ENCODE measurements around the gene CYP17A1.
"Not testable (repeated sequence)": the region's sequence is repeated elsewhere in the genome, so short reads cannot be mapped to it uniquely, and the experiment has no call there.

The CYP17A1 gene

DNA sequence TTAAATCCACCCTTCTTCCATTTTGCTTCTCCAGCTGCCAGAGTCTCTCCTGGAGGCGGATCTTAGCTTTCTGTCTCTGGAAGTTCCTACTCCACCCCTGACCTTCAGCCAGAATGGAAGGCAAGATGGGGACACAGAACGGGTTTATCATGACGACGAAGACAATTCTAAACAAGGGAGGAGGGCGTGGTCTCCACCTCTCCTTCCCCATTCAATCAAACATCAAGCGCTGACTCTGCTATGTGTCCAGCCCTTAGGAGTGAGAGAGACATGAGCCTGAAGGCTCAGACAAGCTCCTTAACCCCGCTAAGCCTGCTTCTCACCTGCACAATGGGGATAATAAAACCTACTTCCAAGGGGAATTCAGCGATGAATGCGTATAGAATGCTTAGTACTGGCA, 3.1 kb downstream of the CYP17A1 start:
- no peak for DNase-seq

DNA sequence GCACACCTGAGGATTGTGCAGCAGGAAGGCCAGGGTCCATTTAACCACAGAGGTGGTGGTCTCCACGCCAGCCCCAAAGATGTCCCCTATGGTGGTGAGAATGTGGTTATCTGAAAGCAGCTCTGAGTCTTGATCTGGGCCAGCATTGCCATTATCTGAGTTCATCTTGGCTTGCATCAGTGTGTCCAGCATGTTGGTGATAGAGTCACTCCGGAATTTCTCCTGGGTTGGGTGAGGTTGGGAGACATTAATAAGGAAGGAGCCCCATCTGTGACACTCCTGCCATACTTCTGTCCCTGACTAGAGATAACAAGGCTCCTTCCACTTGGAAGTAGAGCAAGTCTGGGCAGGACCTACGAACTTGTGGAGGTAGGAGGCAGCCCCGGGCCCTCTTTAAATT, 4.2 kb downstream of the CYP17A1 start:
- no peak for DNase-seq

- DNase-seq = no peak
Observed at GRCh38 chr10:102832248-102832647, 5.0 kb downstream of the CYP17A1 start.

DNA sequence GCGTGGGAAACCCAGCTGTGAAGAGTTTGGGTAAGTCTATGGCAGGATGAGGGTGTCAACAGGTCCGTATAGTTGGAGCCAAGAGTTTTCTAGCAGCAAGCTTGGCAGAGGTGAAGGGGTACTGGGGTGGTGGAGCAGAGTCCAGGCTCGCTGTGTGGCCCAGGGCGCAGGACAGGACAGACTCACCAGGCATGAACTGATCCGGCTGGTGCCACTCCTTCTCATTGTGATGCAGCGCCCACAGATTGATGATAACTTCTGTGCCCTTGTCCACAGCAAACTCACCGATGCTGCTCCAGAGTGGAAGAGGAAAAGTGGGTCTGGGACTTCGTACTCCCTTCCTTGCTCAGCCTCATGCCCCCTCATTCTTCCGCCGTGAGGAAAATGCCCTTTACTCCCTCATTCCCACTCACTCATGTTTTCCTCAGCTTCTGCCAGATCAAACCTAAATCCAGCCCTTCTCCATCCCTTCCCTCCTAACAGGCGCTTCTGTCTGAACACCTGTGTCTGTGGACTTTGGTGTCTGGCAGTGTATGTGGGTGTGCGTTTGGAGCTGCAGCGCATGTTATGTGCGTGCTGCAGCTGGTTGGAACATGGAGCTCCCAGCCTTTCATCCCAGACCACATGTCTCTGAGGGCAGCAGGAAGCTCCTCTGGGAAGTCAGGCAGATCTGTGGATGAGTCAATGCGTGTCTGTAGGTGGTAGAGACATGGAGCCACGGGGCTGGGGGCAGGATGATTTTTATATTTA, 5.7 kb downstream of the CYP17A1 start:
- no peak for DNase-seq

DNA sequence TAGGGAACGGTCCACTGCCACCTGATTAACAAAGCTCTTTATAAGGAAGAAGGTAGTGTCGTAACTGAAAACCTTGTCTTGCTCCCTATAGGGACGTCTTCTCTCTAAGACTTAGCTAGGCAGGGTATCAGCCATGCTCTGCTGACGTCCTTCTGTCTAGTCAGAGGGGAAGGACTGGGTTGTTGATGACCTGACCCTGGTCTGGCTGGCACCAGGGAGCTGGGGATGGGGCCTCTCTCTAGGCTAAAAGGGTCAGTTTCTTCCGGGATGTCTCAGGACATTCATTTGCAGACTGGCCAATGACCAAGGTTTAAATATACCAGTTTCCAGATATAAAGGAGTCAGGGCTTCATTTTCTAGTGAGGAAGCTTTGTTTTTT, 9.6 kb downstream of the CYP17A1 start:
- no peak for DNase-seq

- no peak for DNase-seq
Observed at GRCh38 chr10:102826148-102826796, 10.9 kb downstream of the CYP17A1 start.

DNA sequence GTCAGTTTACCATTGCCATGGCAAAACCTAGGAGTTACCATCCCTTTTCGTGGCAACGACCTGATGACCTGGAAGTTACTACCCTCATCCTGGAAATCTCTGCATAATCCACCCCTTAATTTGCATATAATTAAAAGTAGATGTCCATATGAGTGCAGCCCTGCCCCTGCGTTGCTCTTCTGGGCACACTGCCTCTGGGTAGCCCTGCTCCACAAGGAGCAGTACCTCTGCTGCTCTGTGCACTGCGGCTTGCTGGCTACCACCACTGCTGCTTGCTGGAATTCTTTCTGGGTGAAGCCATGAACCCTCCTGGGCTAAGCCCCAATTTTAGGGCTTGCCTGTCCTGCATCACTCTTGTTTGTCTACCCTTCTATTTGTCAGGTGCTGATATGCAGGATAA, 12.5 kb downstream of the CYP17A1 start:
- no peak for DNase-seq

- DNase-seq = no peak
Observed at GRCh38 chr10:102822222-102822621, 15.0 kb downstream of the CYP17A1 start.

- DNase-seq = not testable (repeated sequence)
Observed at GRCh38 chr10:102820008-102820407, 17.2 kb downstream of the CYP17A1 start.

DNA sequence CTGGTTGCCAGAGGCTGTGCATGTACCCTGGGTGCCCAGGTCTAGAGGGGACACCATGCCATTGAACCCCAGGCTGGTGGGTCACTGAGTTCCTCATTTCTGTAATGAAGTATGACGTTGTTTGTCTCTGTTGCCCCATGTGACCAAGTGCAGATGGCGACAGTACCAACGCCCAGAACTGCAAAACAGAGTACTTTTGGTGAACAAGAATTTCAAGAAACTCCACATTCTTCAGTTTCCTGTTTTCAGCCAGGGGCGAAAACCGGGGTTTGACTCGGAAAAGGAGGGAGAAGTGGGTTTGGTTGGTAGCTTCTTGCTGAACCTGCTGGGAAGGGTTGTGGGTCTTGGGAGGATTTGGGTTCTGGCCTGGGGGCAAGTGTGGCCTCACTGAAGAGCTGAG, 18.2 kb downstream of the CYP17A1 start:
- no peak for DNase-seq

- DNase-seq = no peak
Observed at GRCh38 chr10:102817175-102817574, 20.0 kb downstream of the CYP17A1 start.

DNA sequence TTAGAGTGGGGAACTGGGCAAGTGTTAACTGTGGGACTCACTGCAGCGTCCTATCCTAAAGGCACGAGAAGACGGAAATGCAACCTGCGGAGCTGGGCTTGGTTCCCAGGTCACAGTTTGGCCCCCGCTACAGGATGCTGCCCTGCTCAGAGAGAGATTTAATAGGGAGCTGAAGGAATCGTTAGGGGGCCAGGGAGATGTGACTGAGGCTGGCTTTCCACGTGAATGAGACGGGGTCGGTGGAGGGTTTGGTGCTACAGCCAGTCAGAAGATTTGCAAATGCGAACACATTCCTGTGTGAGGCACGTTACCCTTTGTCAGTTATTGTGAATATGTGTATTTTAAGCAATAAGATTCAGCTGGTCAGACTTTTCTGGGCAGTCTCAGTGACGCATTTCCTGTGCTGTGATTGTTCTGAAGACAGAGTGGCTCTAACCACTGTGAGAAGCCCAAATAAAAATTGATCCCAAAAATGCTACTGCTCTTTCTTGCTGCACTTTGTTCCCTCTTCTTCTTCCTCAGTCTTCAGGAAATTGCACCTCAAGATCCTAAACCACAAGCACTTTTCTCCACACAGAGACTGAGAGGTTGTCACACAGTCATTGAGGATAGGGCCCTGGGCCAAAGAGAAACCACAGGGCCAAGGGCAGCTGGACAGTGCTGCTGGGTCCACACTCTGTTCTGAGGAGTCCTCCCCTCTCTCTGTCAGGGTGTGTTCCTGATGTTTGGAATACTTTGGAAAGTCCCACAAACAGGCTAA, 21.2 kb downstream of the CYP17A1 start:
- DNase-seq = no peak

- DNase-seq = no peak
Observed at GRCh38 chr10:102814873-102815661, 22.1 kb downstream of the CYP17A1 start.

DNA sequence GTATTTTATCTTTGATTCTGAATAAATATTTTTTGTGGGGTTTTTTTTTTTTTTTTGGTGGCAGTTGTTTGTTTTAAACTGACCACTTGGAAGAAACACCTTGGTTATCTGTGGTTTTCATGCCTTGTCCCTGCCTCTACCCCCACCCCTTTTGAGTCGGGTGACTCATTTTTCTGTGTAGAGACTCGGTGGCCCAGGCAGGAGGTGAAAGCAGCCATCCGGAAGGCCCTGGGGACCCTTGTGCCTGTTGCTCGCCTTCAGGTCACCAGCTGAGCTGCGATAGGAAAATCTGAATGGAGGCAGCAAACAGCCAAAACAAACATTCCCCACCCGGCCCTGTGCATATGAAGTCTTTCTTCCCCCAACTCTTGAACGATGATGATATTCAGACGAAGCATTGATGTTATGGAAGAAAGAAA, 22.8 kb downstream of the CYP17A1 start:
- no peak for DNase-seq

- no peak for DNase-seq
Observed at GRCh38 chr10:102813734-102814452, 23.3 kb downstream of the CYP17A1 start.

GRCh38 chr10:102813017-102813541, 24.1 kb downstream of the CYP17A1 start:
- no peak for DNase-seq

- no peak for DNase-seq
Observed at GRCh38 chr10:102812231-102812876, 24.9 kb downstream of the CYP17A1 start.

- no peak for DNase-seq
Observed at GRCh38 chr10:102811346-102811745, 25.9 kb downstream of the CYP17A1 start.

DNA sequence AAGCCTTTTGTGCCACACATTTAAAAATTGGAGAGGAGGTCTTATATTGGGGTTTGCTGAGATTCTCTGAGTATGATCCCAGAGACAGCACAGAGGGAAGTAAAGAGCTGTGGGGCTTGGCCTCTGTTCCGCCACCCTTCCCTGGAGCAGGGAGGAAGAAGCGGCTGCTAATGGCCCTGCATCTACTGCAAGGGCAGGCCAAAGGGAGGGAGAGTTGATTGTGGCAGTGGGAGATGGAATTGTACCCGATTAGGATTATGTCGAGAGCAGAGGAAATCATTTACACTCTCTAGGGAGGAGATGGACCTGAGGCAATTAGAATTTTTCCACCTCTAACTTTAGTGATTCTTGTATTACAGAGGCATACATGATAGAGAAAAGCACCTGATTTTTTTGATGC, 28.8 kb downstream of the CYP17A1 start:
- no peak for DNase-seq

DNA sequence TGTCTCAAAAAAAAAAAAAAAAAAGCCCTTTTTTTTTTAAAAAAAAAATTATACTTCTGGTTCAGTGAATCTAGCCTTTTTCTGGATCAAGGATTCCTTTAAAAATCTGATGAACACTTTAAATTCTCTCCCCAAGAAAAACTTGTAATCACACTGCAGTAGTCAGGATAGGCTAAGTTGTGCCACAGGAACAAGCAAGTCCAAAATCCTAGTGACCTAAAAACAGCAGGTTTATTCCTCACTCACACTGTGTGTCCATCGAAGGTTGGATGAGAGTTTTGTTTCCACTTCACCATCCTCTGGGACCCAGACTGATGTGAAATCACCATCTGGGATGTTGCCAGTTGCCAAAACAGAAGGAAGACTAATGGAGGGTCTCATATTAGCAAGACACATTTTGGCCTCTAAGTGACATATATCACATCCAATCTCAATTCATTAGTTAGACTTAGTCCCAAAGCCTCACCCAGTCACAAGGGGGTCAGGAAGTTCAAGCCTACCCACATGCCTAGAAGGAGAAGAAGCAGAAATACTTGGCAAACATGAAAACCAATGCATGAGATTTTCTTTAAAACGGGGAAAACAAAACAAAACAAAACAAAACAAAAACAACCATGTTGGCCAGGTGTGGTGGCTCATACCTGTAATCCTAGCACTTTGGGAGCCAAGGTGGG, 32.7 kb downstream of the CYP17A1 start:
- no peak for DNase-seq

Measured in activated gamma-delta T cell (primary cell).